DMS79 (cell line): ENCODE measurements around the gene CACNA1I.
"Not testable (repeated sequence)": the region's sequence is repeated elsewhere in the genome, so short reads cannot be mapped to it uniquely, and the experiment has no call there.

Experiments
- DNase-seq: peaks from one replicate; lab custom pipeline; 2025; lab: John Stamatoyannopoulos, UW

The CACNA1I gene

DNA sequence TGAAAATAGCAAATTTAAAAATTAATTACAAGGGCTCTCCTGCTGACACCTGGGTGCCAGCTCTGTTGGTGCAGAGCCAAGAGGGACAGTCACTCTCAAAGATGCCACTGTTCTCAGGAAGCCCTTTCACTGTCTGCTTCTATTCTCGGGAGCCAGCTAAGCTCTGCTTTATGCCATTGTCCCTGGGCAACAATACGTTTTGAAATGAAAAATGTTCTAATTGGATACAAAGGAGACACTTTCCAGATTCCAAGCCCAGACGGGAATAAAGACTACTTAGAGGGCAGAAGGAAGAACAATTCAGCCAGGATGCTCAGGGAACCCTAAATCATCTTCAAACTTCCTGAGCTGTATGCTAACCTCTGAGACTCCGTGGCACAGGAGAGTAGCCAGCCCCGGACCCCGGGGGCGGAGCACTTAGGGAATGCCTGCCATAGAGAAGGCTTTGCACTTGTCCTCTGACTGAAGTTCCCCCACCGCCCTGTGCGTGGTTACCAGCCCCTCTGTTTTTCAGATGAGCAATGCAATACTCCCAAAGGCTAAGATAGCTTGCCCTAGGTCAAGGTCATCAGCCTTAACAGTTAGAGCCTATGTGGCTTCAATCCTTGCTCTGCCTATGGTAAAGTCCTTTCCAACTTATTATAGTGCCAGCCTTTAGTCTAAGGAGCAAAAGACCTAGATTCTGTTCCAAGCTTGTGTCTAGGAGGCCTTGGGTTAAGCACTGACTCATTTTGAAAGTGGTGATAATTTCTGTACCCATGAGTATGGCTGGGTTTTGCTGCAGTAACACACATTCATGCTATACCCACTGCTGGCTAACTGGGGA lies 150.9 kb downstream of the CACNA1I start:
- no peak for DNase-seq

DNA sequence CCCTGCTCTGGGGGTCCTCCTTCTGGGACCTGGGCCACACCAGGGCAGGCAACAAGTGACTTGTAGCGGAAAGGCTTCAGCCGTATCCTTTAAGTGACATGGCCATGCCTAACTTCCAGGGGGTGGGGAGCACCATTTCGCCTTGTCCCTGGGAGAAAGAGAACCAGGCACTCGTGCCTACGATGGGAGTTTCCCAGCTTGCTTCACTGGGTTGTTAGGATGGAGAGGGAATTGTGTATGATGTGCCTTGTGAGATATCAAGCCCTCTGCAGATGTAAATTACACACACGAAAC lies 151.4 kb downstream of the CACNA1I start:
- DNase-seq: no peak

DNA sequence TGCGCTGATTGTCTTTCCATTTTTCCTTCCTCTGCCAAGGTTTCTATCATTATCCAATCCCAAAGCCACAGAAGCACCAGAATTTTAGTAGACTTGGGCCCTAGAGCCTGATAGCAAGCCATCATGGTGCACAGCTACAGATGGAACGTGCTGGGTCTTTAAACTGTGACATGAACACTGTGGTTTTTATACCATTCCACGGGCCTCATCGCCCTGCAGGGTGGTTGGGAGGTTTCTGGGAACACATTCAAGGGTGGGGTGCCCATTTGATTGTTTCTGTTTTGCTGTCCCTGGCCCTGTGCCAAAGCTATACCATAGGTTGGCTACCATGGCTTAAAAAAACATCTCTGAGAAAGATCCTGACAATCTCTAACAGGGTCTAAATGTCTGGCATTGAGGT lies 151.9 kb downstream of the CACNA1I start:
- DNase-seq: no peak

DNA sequence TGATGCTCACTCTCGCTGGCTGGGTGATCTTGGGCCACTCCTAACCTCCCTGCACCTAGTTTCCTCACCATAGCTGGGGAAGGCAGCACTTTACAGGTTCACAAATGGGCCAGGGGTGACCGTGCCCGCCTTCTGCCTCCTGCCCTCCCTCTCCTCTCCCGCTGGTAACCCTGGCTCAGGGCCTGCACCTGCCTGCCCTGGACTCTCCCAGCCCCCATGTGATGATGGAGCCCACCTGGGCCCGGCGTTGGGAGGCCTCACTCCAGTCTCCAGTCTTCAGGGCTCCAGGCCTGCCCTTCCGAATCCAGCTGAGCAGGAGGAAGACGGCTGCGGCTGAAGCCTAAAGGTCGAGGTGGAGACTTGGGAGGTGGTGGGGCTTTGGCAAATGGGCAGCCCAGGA lies 152.9 kb downstream of the CACNA1I start:
- no peak for DNase-seq

DNA sequence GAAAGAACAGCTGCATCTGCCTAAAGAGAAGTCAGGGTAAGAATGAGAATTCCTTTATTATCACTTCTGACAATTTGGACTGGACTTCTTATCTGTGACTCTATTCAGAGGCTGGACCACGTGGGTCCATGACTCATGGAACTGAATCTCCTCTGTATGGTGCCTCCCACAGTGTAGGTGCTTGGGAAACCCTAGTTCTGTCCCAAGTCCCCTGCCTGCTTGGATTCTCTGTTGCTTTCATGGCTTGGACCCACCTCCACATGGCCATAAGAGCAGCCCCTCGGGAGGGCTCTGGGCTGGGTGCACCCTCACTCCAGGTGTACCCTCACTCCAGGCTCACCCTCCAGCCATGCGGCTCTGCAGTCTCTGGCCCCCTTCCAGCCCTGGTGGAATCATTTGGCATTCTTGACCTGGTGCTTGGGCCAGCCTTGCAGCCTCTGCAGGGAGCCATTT lies 153.4 kb downstream of the CACNA1I start:
- DNase-seq: no peak

DNA sequence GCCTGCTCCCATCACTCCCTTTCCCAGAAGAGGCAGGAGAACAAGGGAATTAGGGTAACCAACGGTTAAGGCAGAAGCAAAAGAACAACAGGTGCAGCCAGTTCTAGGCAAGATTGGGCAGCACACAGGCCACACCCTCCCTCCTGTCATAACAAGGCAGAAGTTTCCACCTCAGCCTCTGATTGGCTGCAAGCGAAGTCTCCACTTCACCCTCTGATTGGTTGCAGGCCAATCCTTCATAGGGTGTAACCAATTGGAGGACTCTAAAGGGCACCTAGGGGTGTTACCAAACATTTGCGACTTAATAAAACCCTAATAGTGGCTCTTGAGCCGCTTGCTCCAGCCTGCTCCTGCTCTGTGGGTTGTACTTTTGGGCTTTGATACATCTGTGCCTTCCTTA lies 153.8 kb downstream of the CACNA1I start:
- DNase-seq: peak; percentile 15

DNA sequence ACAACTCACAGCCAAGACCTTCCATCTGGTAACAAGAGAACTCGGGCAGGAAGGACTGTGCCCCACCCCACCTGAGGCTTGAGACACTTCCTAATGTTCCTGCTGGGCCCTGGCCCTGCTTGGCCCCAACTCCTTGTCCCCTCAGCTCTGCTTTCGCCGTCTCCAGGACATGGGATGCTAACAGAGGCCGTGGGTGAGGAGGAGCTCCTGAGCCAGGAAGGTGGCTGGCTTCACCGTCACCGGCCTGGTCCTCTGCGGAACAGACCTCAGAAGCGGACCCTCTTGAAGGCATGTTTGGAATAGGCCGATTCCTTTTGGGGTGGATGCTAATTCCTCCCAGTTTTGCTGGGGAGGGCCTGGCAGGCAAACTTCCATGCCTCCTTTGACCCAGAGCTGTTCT lies 154.3 kb downstream of the CACNA1I start:
- no peak for DNase-seq

DNA sequence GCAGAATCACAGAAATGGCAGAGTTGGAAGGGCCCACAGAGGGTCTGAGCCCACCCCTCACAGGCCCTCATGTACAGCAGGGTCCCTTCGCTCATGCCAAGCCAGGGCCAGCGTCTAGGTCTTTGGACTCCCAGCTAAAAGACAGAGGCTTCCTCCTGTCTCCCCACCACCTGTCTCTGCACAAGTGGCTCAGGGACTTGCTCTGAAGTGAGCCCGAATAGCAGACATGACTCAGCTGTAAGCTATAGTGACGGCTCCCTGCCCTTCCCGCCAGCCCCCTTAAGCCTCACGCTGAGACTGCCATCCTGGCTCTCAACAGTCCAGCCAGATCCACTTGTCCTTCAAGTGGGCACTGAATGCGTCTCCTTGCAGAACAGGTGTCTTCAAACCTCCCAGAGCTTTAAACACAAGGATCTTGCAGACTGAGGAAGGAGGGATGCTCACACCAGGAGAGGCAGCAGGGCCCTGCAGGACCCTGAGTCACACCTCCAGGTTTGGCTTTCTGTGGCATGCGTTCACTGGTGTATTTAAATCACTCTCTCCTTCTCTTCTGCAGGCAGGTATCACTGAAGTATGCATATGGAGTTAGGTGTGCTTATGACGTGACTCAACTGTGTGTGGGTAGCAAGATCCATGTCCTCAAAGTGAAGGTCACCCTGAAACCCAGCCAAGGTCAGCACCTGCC lies 154.9 kb downstream of the CACNA1I start:
- DNase-seq: peak; percentile 88

DNA sequence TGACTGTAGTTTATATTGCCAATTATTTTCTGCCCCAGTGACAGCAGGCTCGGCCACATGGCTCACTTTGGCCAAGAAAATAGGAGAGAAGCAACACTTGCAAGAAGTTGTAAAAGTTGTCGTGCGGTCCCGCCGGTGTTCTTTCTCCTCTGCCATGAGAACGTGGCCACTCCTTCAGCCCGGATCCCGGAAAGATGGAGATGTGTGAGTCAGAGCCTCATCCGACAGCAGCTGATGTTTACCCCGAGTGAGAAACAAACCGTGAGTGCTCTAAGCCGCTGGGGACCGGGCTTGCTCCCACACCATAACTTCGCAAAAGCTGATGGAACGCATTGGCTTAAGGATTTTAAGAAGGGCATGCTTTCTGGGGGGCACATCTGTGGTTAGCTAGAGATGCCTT lies 157.0 kb downstream of the CACNA1I start:
- no peak for DNase-seq

DNA sequence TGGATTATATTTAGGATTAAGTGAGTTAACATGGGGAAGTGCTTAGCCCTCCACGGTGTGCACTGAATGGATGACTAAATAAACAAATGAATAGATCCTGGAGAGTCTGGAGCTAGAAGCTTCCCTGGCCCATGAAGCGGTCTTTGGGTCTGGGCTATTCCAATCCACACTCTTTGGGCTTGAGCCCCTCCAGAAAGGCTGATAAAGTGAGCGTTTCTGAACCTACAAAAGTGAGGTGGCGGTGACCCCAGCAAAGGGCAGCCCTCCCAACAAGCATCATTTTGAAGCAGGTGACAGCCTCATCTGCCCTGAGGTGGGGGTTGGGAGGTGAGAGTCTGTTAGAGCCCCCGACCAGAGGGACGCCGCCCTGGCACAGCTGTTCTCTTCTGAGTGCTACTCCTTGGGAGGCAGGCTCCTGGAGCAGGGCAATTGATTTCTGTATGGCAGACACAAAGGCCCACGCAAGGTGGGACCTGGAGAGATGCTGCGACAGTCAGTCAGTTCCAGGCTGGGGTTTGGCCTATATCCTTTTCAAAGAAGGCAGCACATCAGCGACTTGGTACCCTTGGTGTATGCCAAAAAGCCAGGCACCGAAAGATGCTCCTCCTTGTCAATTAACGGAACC lies 157.8 kb downstream of the CACNA1I start:
- no peak for DNase-seq

DNA sequence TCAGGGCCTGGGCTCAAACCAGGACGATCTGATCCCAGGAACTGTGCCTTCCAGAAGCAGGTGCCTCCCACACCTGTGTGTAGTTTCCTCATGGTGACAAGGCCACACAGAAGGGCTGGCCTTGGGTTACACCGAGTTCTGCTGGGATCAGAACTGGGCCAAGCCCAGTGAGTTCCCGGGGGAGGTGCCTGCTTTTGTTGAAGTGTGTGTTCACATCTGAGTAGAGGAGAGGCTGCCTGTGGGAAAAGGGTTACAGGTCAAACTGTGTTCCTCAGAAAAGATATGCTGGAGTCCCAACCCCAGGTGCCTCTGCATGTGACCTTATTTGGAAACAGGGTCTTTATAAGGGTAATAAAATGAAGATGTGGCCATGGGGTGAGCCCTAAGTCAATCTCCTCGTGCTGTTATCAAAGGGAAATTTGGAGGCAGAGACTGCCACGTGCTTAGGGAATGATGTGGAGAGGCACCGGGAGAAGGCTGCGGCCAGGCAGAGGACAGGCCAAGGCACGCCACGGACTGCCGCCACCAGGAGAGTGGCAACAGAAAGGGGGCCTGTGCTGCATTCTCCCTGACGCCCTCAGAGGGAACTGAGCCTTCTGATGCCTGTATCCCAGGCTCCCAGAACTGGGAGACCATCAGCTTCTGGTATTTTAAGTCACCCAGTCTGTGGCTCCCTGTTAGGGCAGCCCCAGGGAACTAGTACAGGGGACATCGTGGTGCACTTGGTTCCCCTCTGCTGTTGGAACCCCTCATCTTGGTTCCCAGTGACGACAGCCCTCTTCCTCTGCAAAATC lies 158.8 kb downstream of the CACNA1I start:
- DNase-seq: no peak

DNA sequence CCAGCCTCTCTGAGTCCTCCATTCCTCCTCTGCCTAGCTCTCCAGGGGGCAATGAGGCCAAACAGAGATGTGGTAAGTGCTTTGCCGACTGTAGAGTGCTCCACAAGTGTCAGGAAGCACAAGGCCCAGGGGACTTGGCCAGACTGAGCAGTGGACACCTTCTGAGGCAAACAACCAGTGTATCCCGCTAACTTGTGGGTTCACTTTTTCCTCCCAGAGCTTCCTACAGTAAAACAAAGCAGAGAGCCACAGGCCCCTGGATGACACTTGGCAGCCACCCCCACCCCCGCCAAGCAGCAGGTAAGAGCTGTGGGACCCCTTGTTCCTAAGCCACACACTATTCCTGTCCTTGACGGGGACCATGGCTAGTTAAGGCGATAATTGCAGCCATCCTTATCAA lies 160.9 kb downstream of the CACNA1I start:
- DNase-seq: no peak

DNA sequence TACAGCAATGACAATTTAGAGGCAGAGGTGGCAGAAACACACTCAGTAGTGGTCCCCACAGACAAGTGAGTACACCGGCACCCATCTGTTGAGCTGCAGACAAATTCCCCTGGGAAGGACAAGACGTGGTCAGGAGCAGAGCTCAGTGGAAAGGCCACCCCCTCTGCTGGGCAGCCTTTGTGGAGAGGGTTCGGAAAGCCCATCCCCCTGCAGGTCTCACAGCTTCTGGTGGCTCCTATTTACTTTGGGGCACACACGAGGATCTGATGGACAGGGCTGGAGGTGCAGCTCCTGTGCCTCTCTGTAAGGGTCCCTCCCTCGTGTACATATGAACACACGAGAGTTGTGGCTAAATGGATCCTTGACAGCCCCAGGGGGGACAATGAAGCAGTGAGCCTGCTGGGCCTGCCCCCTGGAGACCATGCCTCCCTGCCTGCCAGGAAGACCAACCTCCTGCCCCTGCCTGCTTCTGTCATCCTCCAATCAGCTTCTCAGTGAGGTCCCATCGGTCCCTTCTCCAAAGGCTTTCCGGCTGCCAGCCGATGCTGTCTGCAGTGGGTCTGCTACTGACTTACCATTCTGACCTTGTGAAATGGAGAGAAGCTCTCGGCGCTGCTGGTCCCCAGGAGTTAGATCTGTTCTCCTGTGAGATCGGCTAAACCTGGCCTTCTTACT lies 161.5 kb downstream of the CACNA1I start:
- DNase-seq: no peak

DNA sequence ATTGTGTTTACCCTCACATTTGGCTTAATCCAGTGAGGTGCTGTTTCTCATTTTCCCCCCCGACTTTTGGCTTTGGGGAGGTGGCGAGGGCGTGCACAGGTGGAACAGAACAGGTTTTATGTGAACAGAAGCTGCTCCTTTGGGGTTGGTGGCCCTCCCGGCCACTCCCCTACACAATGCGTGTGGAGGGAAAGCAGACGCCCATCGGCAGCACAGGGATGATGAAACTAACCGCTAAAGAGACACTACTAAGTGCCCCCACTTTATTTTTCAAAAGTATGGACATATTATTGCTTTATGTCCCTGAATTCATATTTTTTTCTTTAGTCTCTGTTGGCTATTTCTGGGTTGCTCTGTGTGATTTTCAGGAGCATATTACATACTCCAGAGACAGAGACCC lies 162.1 kb downstream of the CACNA1I start:
- no peak for DNase-seq

DNA sequence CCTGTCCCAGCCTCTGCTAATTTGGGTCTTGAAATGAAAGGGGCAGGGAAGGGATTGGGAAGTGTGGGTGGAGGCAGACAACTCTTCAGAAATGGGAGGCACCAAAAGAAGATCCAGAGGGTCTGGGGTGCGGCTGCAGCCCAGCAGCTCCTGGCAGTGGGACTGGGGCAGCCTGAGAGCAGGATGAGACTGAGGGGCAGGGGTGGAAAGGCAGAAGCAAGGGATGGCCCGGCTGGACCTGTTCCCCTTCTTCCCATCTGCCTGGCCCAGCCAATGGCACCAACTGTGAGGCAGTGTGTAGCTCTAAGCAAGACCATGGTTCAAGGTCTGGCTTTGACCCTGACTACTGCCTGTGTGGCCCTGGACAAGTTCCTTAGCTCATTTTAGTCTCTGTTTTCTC lies 162.6 kb downstream of the CACNA1I start:
- DNase-seq: no peak

DNA sequence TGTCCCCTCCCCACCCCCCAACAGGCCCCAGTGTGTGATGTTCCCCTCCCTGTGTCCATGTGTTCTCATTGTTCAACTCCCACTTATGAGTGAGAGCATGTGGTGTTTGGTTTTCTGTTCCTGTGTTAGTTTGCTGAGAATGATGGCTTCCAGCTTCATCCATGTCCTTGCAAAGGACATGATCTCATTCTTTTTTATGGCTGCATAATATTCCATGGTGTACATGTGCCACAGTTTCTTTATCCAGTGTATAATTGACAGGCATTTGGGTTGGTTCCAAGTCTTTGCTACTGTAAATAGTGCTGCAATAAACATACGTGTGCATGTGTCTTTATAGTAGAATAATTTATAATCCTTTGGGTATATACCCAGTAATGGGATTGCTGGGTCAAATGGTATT lies 163.5 kb downstream of the CACNA1I start:
- DNase-seq: not testable (repeated sequence)

DNA sequence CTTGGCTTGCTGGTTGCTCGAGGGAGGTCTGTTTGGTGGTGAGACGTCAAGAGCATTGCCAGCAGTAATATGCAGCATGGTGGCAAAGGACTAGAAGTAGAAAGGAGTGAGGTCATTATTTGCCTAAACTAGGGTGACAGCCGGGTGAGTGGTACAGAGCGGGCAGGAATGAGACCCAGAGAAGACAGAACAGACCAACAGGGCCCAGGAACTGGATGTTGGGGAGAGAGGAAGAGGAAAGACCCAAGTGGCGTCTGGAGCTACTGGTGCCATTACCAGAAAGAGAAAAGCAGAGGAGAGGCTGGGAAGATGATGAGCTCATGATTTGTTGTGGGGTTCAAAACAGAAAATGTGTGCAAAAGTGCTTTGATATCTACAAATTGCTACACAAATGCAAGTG lies 164.3 kb downstream of the CACNA1I start:
- DNase-seq: no peak

DNA sequence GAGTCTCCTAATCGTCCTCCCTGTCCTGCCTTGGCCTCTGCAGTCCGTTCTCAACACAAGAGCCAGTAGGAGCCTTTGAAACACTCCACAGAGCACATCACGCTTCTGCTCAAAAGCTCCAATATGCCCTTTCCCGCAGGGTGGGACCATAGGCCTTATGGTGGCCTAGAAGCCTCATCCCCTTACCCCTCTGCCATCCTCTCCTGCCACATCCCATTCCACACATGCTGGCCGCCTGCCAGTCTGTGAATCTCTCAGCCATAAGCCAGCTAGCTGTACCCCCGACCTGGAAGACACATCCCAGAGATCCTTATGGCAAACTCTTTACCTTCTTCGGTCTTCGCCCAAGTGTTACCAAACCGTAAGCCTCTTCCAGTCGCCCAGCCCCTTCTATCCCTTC lies 165.2 kb downstream of the CACNA1I start:
- no peak for DNase-seq

DNA sequence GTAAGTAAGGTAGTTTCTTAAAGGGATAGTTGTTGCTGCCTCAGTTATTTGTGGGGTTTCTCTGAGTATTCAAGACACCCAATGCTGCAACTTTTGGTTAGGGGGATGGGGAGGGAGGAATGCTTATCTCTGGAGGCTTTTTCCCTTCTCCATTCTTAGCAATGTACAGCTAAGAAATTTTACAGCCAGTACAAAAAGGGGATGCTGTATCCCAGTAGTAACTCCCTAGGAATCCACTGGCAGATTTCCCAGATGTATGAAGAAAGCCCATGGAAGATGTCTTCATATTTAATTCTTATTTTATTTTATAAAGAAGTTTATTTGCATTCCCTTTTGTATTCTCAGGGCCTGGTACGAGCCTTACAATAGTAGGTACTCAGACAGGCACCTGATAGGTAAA lies 168.2 kb downstream of the CACNA1I start:
- no peak for DNase-seq
